ENCODE data around the gene KIF3C. TPM values are rescaled to one million over a fixed set of nuclear protein-coding genes. Genes with fewer than 3 reads are reported as not detected.
"Not testable (repeated sequence)": the region's sequence is repeated elsewhere in the genome, so short reads cannot be mapped to it uniquely, and the experiment has no call there.

KIF3C gene
- polyA plus RNA-seq, 3 donors, result 16.0 to 19.1 (median 19.1) TPM

DNA sequence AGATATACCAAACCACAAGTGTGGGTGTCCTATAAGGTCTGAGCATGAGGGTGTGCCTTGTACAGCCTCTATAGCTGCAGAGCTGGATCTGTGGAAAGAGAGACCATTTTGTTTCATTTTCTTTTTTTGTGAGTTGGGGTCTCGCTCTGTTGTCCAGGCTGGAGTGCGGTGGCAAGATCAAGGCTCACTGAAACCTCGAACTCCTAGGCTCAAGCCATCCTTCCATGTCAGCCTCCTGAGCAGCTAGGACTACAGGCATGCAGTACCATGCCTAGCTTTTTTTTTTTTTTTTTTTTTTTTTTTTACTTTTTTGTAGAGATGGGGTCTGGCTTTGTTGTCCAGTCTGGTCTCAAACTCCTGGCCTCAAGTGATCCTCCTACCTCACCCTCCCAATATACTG, 10.7 kb downstream of the KIF3C start:
- DNase-seq, result no peak

- DNase-seq, result no peak
Observed at GRCh38 chr2:25966531-25967270, 15.6 kb downstream of the KIF3C start.

- DNase-seq, result no peak
Observed at GRCh38 chr2:25964891-25965290, 17.4 kb downstream of the KIF3C start.

DNA sequence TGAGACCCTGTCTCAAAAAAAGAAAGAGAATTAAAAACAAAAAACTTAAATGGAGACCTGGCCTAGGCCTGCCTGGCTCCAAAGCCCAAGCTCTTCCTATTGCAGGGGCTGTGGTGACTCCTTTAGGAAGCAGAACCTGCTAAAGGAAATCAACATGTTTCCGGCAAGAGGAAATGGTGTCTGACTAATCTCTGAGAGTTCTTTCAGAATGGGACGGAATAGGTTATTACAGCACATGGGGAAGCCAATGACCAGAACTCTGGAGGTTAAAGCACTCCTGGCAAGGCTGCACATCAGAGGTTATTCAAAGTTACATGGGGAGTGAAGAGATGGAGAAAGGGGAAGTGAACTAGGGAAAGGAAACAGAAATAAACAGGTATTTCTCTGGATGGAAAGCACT, 21.4 kb downstream of the KIF3C start:
- DNase-seq, result no peak

- DNase-seq, result no peak
Observed at GRCh38 chr2:25960396-25960795, 21.9 kb downstream of the KIF3C start.

- DNase-seq, result not testable (repeated sequence)
Observed at GRCh38 chr2:25958611-25959010, 23.7 kb downstream of the KIF3C start.

- DNase-seq, result no peak
Observed at GRCh38 chr2:25957743-25958142, 24.6 kb downstream of the KIF3C start.

DNA sequence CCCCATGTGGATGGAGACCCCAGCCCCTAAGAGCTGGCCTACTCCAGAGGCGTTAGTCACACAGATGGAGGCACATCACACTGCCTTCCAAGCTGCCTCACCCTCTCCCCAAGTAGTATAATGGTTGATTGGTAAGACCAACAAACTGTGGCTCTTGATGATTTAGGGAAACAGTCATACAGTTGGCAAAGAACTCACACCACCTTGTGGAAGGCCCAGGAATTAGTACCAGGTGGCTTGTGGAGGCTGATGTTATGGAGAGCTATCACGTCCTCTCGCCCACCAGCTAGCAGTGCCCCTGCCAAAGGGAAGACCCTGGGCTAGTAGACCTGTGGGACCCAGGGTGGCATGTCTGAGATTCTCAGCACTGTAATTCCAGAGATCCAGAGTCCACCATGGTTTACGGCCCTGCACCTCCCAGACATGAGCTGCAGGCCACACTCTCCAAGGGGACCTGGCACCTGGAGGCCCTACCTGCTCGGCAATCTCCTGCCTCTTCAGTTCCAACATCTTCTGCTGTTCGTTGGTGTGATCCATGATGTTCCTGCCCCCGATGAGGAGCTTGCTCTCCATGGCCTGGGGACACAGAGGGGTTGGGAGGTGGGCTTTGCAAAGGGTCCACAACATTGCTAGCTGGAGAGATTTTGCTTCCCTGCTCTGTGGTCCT, 26.3 kb downstream of the KIF3C start:
- no peak for DNase-seq

- DNase-seq, result no peak
Observed at GRCh38 chr2:25955036-25955435, 27.3 kb downstream of the KIF3C start.

GRCh38 chr2:25954199-25954752, 28.0 kb downstream of the KIF3C start:
- no peak for DNase-seq

GRCh38 chr2:25951071-25951547, 31.2 kb downstream of the KIF3C start:
- DNase-seq, result peak; percentile 84

GRCh38 chr2:25948437-25948836, 33.9 kb downstream of the KIF3C start:
- DNase-seq, result no peak

- no peak for DNase-seq
Observed at GRCh38 chr2:25941042-25941441, 41.3 kb downstream of the KIF3C start.

DNA sequence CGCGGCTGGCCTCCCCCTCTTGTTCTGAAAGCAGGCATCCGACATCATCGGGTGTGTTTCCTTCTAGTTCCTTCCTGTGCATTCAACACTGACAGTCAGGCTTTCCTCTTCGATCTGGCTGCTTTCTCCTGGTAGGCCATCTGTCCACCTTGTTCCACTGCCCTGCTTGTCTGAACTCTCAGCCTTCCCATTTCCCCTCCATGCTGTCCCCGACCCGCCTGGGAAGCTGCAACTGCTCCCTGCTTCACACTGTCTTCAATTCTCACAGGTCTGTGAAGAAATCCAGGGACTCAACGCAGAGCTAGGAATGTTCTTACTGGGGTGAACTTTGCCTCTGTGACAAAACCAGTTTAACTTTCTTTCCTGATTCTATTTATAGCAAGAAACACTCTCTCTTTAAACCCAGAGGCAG, 43.0 kb downstream of the KIF3C start:
- no peak for DNase-seq

DNA sequence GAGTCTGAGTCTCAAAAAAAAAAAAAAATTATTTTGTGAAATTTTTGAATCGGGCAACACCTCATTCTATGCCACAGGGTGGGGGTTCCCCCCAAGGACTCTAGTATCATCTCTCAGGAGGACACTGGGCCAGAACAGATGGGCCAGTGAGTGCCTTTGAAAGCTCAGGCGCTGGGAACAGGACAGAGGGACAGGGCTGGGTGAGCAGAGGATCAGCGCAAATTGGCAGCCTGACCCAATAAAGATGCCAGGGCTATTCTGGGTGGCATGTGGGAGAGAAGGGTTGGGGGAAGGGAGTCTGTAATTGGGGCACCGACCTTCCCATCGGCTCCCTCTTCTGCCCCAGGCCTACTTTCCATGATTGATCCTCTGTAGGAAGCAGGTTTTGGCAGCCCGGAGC, 44.0 kb downstream of the KIF3C start:
- DNase-seq, result no peak

- no peak for DNase-seq
Observed at GRCh38 chr2:25936889-25937545, 45.3 kb downstream of the KIF3C start.

GRCh38 chr2:25933622-25934021, 48.7 kb downstream of the KIF3C start:
- DNase-seq, result no peak

DNA sequence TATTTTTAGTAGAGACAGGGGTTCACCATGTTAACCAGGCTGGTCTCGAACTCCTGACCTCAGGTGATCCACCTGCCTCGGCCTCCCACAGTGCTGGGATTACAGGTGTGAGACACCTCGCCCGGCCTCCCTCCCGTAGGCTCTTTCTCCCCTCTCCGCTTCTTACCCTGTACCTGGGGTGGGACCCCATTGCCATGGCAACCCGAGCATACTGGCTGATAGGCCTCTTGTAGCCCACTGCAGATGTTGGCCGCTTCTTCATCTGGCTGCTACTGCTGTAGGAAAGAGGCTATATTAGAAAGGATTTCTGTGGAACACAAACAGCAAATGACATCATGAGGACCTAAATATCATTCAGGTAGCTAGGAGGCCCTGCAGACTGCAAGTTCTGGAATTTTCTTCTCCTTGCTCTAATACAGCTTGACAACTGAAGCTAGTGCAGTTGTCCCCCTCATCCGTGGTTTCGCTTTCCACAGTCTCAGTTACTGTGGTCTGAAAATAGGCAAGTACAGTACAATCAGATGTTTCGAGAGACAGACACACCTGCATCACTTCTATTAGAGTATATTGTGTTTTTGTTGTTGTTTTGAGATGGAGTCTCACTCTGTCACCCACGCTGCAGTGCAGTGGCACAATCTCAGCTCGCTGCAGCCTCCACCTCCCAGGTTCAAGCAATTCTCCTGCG, 52.4 kb downstream of the KIF3C start:
- no peak for DNase-seq

- no peak for DNase-seq
Observed at GRCh38 chr2:25928668-25929067, 53.6 kb downstream of the KIF3C start.

DNA sequence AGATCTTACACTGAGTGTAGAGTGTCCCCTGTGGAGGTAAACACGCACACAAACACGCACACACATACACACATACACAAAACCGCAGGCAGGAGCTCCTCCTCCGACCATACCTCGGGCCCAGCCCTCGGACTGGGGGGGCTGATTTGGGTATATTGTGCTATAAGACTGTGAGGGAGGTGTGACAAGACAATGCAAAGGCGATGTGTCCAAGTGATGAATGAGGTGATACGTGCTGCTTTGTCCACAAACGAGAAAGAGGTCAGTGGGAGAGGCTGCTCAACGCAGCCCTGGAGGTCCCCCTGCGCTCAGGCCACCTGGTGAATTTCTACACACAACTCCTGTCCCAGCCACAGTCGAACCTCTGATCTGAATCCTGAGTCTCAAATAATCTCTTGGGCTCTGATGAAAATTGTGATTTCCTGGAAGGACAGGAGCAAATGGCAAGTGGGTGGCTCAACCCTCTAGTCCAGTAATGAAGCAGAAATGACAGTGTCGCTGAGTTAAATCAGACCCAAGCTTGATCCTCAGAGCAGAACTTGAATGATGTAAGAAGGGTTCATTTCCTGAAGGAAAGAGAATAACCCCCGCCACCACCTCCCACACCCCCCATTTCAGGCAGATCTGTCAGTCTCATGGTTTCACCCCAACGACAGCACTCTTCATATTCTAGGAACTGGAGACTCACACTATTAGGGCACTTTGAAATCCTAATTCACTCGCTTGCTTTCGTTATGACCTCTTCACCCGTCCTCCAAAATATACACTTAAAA, 55.1 kb downstream of the KIF3C start:
- no peak for DNase-seq

DNA sequence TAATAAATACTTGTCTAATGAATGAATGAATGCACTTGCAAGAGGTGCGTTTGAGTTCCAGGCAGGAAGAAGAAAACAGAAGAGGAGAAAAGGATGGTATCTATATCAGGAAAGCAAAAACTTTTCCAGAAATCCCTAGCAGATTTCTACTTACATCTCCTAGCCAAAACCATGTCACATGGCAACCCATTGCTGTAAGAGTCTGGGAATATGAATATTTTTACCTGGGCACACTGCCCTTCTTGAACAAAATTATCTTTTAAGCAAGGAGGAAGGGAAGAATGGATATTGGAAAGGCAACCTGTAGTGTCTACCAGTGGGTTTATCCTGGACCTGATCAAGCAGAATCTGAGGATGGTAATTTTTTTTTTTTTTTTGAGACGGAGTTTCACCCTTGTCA, 59.8 kb downstream of the KIF3C start:
- no peak for DNase-seq
